H1 (cell line): ENCODE data around the gene LMX1B. TPM values are rescaled to one million over a fixed set of nuclear protein-coding genes. Genes with fewer than 3 reads are reported as not detected.

Experiments
- CTCF ChIA-PET: fragments of 300-600 bp; sonication (Branson Sonifier 250); formaldehyde crosslinking; loops from one replicate; lab custom pipeline; 2021; ENCODE audit not compliant: partially characterized antibody; lab: Charles Lee
- POLR2A ChIA-PET: fragments of 300-600 bp; sonication (Branson Sonifier 250); formaldehyde crosslinking; loops from one replicate; lab custom pipeline; 2021; ENCODE audit warnings: inconsistent platforms; ENCODE audit not compliant: partially characterized antibody; lab: Charles Lee
- DNase-seq, 2 experiments: peaks; one replicate each; pipeline versions ENCODE4 v3.0.0 to v3.0.0-alpha.2; 2010 to 2022; ENCODE audit warnings: low spot score in 2 of 2, low read depth in 1 of 2, mixed read lengths in 1 of 2
- FAIRE-seq: peaks from 2 replicates; lab custom pipeline; 2011; peaks lifted over from hg19 to GRCh38; lab: Jason Lieb, UNC
- H2AFZ ChIP-seq: 2 replicates; pipeline ENCODE4 v1.8.1; 2012; ENCODE audit warnings: low read length, inconsistent platforms
- H2AK5ac ChIP-seq: 2 replicates; pipeline ENCODE4 v1.6.1; 2013; ENCODE audit warnings: low read depth, low read length
- H2BK120ac ChIP-seq: replicated peaks from 2 replicates; pipeline ENCODE3; 2013; ENCODE audit warnings: low read depth, low read length, inconsistent platforms
- H2BK12ac ChIP-seq: 2 replicates; pipeline ENCODE4 v1.6.1; 2013; ENCODE audit warnings: low read depth, low read length
- H2BK15ac ChIP-seq: 2 replicates; pipeline ENCODE4 v1.6.1; 2013; ENCODE audit warnings: low read length
- H2BK20ac ChIP-seq: 2 replicates; pipeline ENCODE4 v1.6.1; 2013; ENCODE audit warnings: low read length
- H2BK5ac ChIP-seq: 2 replicates; pipeline ENCODE4 v1.6.1; 2013; ENCODE audit warnings: low read depth, low read length
- H3K14ac ChIP-seq: 2 replicates; pipeline ENCODE4 v1.6.1; 2013; ENCODE audit warnings: inconsistent platforms; ENCODE audit not compliant: insufficient read length
- H3K18ac ChIP-seq: 2 replicates; pipeline ENCODE4 v1.6.1; 2013; ENCODE audit warnings: low read length; ENCODE audit errors: extremely low read depth
- H3K23ac ChIP-seq: 2 replicates; pipeline ENCODE4 v1.6.1; 2013; ENCODE audit warnings: inconsistent platforms; ENCODE audit not compliant: insufficient read length
- H3K23me2 ChIP-seq: 2 replicates; pipeline ENCODE4 v1.6.1; 2013; ENCODE audit warnings: low read depth, low read length
- H3K27ac ChIP-seq: 2 replicates; pipeline ENCODE4 v1.6.1; 2011; ENCODE audit warnings: low read depth, low read length, inconsistent platforms
- H3K27me3 ChIP-seq, 4 experiments: replicated peaks in 1 of 4; 1 replicate in 1 of 4; 2 replicates in 3 of 4; pipeline versions ENCODE4 v1.6.1 to v1.8.1; 2011 to 2013; ENCODE audit warnings: low read length in 3 of 4, mild to moderate bottlenecking in 3 of 4, inconsistent platforms in 2 of 4, mixed read lengths in 2 of 4, moderate library complexity in 1 of 4; ENCODE audit not compliant: control insufficient read depth in 3 of 4, insufficient read depth in 3 of 4; ENCODE audit errors: extremely low read depth in 1 of 4
- H3K36me3 ChIP-seq, 4 experiments: 2 replicates each; pipeline versions ENCODE4 v1.6.1 to v1.8.1; 2011 to 2013; ENCODE audit warnings: mild to moderate bottlenecking in 4 of 4, low read length in 3 of 4, moderate library complexity in 2 of 4, control low read depth in 1 of 4, inconsistent platforms in 1 of 4; ENCODE audit not compliant: insufficient read depth in 4 of 4, control insufficient read depth in 2 of 4
- H3K4ac ChIP-seq: replicated peaks from 2 replicates; pipeline ENCODE3; 2013; ENCODE audit warnings: low read length, low read depth, mixed read lengths, inconsistent platforms; ENCODE audit not compliant: insufficient read length
- H3K4me1 ChIP-seq, 4 experiments: replicated peaks in 1 of 4; 1 replicate in 1 of 4; 2 replicates in 3 of 4; pipeline versions ENCODE4 v1.6.1 to v1.8.1; 2011 to 2013; ENCODE audit warnings: low read length in 3 of 4, inconsistent platforms in 2 of 4, mixed read lengths in 1 of 4; ENCODE audit not compliant: insufficient read depth in 4 of 4, control insufficient read depth in 3 of 4
- H3K4me2 ChIP-seq, 2 experiments: 2 replicates each; pipeline versions ENCODE4 v1.6.1 to v1.8.1; 2011 to 2013; ENCODE audit warnings: low read depth in 2 of 2, low read length in 2 of 2, control low read depth in 1 of 2, inconsistent platforms in 1 of 2, mild to moderate bottlenecking in 1 of 2; ENCODE audit not compliant: insufficient read depth in 1 of 2
- H3K4me3 ChIP-seq, 4 experiments: fragments of 200-600, 300-600 bp in 1 of 4; sonication (generic), shearing (Covaris generic), sonication (Bioruptor Twin) in 1 of 4; 2 replicates each; pipeline versions ENCODE4 v1.5.1 to v1.8.1; 2011 to 2016; ENCODE audit warnings: low read length in 4 of 4, low read depth in 3 of 4, control low read depth in 2 of 4, inconsistent platforms in 2 of 4, mild to moderate bottlenecking in 2 of 4, mixed read lengths in 1 of 4, moderate library complexity in 1 of 4; ENCODE audit not compliant: insufficient read depth in 2 of 4; ENCODE audit errors: extremely low read depth in 1 of 4
- H3K56ac ChIP-seq: replicated peaks from 2 replicates; pipeline ENCODE3; 2013; ENCODE audit warnings: low read depth, mild to moderate bottlenecking, mixed read lengths, low read length, inconsistent platforms; ENCODE audit not compliant: insufficient read length
- H3K79me1 ChIP-seq: 2 replicates; pipeline ENCODE4 v1.6.1; 2013; ENCODE audit warnings: low read depth, low read length, control low read depth
- H3K79me2 ChIP-seq, 2 experiments: 2 replicates each; pipeline versions ENCODE4 v1.6.1 to v1.8.1; 2012 to 2013; ENCODE audit warnings: low read length in 2 of 2, mild to moderate bottlenecking in 2 of 2, inconsistent platforms in 1 of 2; ENCODE audit not compliant: insufficient read depth in 2 of 2, control insufficient read depth in 1 of 2
- H3K9ac ChIP-seq, 4 experiments: replicated peaks in 1 of 4; 1 replicate in 1 of 4; 2 replicates in 3 of 4; pipeline versions ENCODE4 v1.6.1 to v1.8.1; 2011 to 2013; ENCODE audit warnings: low read depth in 3 of 4, low read length in 3 of 4, control low read depth in 2 of 4, mild to moderate bottlenecking in 2 of 4, moderate library complexity in 2 of 4, inconsistent platforms in 1 of 4; ENCODE audit errors: extremely low read depth in 1 of 4
- H3K9me3 ChIP-seq, 2 experiments: 2 replicates each; pipeline versions ENCODE4 v1.6.1 to v1.8.1; 2012 to 2013; ENCODE audit warnings: mild to moderate bottlenecking in 2 of 2, moderate library complexity in 2 of 2, control low read depth in 1 of 2, inconsistent platforms in 1 of 2, low read depth in 1 of 2, low read length in 1 of 2, mixed read lengths in 1 of 2; ENCODE audit not compliant: insufficient read depth in 2 of 2
- H4K20me1 ChIP-seq, 2 experiments: replicated peaks in 1 of 2; 2 replicates each; pipeline versions ENCODE3 to v1.8.1; 2011 to 2013; ENCODE audit warnings: inconsistent platforms in 2 of 2, low read length in 2 of 2, mild to moderate bottlenecking in 1 of 2; ENCODE audit not compliant: insufficient read depth in 2 of 2, control insufficient read depth in 1 of 2
- H4K5ac ChIP-seq: 2 replicates; pipeline ENCODE4 v1.6.1; 2013; ENCODE audit warnings: low read length, low read depth, mixed read lengths, inconsistent platforms; ENCODE audit not compliant: insufficient read length
- H4K8ac ChIP-seq: 2 replicates; pipeline ENCODE4 v1.8.0; 2013; ENCODE audit warnings: mild to moderate bottlenecking, moderate library complexity, low read length, inconsistent platforms; ENCODE audit not compliant: insufficient read depth; ENCODE audit errors: extremely low read depth
- H4K91ac ChIP-seq: replicated peaks from 2 replicates; pipeline ENCODE3; 2013; ENCODE audit warnings: low read length, mixed read lengths, inconsistent platforms; ENCODE audit not compliant: insufficient read length
- HDAC2 ChIP-seq, 2 experiments: fragments of 300-600 bp in 1 of 2; sonication (generic) in 1 of 2; IDR thresholded peaks; 2 replicates each; pipeline ENCODE4 v1.6.1; 2011 to 2012; ENCODE audit warnings: low read depth in 2 of 2, low read length in 2 of 2, mild to moderate bottlenecking in 2 of 2, moderate library complexity in 2 of 2, borderline replicate concordance in 1 of 2, inconsistent platforms in 1 of 2
- JUN ChIP-seq: IDR thresholded peaks from 2 replicates; pipeline ENCODE4 v1.6.1; 2011; ENCODE audit warnings: low read depth, mild to moderate bottlenecking, improper control_type of control experiment, low read length
- NRF1 ChIP-seq: IDR thresholded peaks from 2 replicates; pipeline ENCODE4 v1.6.1; 2011; ENCODE audit warnings: mild to moderate bottlenecking, low read depth, low read length, improper control_type of control experiment
- RFX5 ChIP-seq: IDR thresholded peaks from 2 replicates; pipeline ENCODE4 v1.6.1; 2011; ENCODE audit warnings: low read depth, low read length, improper control_type of control experiment, borderline replicate concordance
- RNF2 ChIP-seq: fragments of 200-900, 300-1000 bp; sonication (generic); IDR thresholded peaks from 2 replicates; pipeline ENCODE4 v1.7.1; 2016; ENCODE audit warnings: borderline replicate concordance, low read depth, mild to moderate bottlenecking, antibody characterized with exemption, low read length; ENCODE audit not compliant: poor library complexity, severe bottlenecking; ENCODE audit errors: missing control alignments
- SIN3A ChIP-seq, 2 experiments: IDR thresholded peaks in 1 of 2; conservative IDR thresholded peaks in 1 of 2; 2 replicates each; pipeline ENCODE4 v1.6.1; 2011 to 2012; ENCODE audit warnings: low read length in 2 of 2, improper control_type of control experiment in 1 of 2, low read depth in 1 of 2, mild to moderate bottlenecking in 1 of 2
- SIRT6 ChIP-seq: IDR thresholded peaks from one replicate; pipeline ENCODE4 v1.7.1; 2012; ENCODE audit warnings: low read length, inconsistent platforms
- SUZ12 ChIP-seq: fragments of 200-600 bp; sonication (generic); IDR thresholded peaks from 2 replicates; pipeline ENCODE4 v1.6.1; 2012; ENCODE audit warnings: mild to moderate bottlenecking, inconsistent platforms, low read length, moderate library complexity, mixed read lengths
- TBP ChIP-seq: IDR thresholded peaks from 2 replicates; pipeline ENCODE4 v1.6.1; 2011; ENCODE audit warnings: low read depth, low read length, improper control_type of control experiment
- TCF12 ChIP-seq: IDR thresholded peaks from 2 replicates; pipeline ENCODE4 v1.6.1; 2011; ENCODE audit warnings: low read depth, mild to moderate bottlenecking, low read length
- ZNF274 ChIP-seq: IDR thresholded peaks from 2 replicates; pipeline ENCODE4 v1.7.0; 2012; ENCODE audit warnings: low read length, borderline replicate concordance; ENCODE audit errors: extremely low read depth
- WGBS, 2 experiments: shearing (Covaris generic) in 1 of 2; methylation state at CpG; one replicate each; pipeline versions ENCODE4 v1.1.6 to v1.1.7; 2013 to 2015; ENCODE audit warnings: low lambda C conversion rate in 2 of 2, mixed read lengths in 2 of 2, inconsistent platforms in 1 of 2, low coverage in 1 of 2, missing lambda C conversion rate in 1 of 2; ENCODE audit not compliant: insufficient replicate concordance in 2 of 2, insufficient coverage in 1 of 2, insufficient read length in 1 of 2; ENCODE audit errors: extremely low coverage in 1 of 2, missing lambda C conversion rate in 1 of 2; 5-methylcytosine and 5-hydroxymethylcytosine counted together
- polyA plus RNA-seq, 7 experiments: library from polyadenylated mRNA; depleted of rRNA in 3 of 7; stranded (reverse) in 5 of 7; unstranded in 2 of 7; fragments of >200 nt in 5 of 7; fragments of 200-250 nt in 2 of 7; gene quantifications; 1 replicate in 5 of 7; 2 replicates in 1 of 7; 4 replicates in 1 of 7; pipeline versions ENCODE4 v1.2.1 to v1.2.3, GENCODE V29; 2011 to 2013; ENCODE audit warnings: missing spikeins in 2 of 7, mixed read lengths in 2 of 7
- total RNA-seq: library from RNA; stranded (reverse); fragmentation: NEBNext Ultra II Directional; extraction: Animal tissue kit (Norgen Biotek cat#: 25700); gene quantifications from 2 replicates; pipeline ENCODE4 v1.2.1, GENCODE V29; 2021
- TF ChIP-seq, protein P1 (sequence below): IDR thresholded peaks from 2 replicates; pipeline ENCODE4 v1.6.1; 2011; ENCODE audit warnings: low read depth, mild to moderate bottlenecking, low read length; ENCODE audit not compliant: insufficient read depth

The LMX1B gene
- total and polyA plus RNA-seq, 2 of the 8 experiments (the other 6 are each of a cell fraction or from before 2014, with no cell fraction given): 0.09 to 0.37 TPM

DNA sequence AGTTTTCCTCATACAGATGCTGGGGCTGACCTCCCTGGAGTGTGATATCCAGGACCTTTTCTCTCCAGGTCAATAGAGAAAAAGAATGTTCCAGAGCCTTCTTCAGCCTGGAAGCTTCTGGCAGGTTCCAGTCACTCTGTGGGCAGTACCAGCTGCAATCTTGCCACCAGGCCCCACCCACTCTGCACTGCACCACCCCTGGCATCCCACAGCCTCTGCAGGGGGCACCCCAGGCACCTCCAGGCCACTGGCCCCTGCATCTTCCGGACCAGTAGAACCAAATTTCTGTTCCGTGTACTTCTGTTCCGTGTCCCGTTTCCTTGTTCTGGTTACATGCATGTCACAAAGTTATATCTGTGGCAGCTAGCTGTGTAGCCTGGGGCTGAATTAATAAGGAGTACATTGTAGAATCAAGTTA, 107.8 kb downstream of the LMX1B start:
- no peaks in the 10 kb centered on the region for H3K36me3 ChIP-seq
- no peak overlapping the region for H3K23ac ChIP-seq
- H4K91ac ChIP-seq: peak overlapping the region; percentile 89
- peak overlapping the region in 1 of 2 experiments; percentile 50; a peak in 2 of 4 replicates for H3K4me2 ChIP-seq
- peaks cover 0 to 2% of the 10 kb centered on the region in 2 experiments for H4K20me1 ChIP-seq
- H3K18ac ChIP-seq: no peak overlapping the region
- H3K27ac ChIP-seq: no peak overlapping the region
- H4K5ac ChIP-seq: no peak overlapping the region
- FAIRE-seq (no peak), DNase-seq (no peak)
- POLR2A ChIA-PET: no interaction called here
- peak overlapping the region; percentile 97 for H2BK12ac ChIP-seq
- peaks cover 7 to 15% (median 12%) of the 10 kb centered on the region in 4 experiments for H3K4me1 ChIP-seq
- H2BK5ac ChIP-seq: 0 out of 2 replicates have a peak overlapping the region, but pooled peaks have one; percentile 90
- H3K23me2 ChIP-seq: peaks cover 13% of the 10 kb centered on the region; the same call in 1 of the 2 replicates
- H2BK120ac ChIP-seq: no peak overlapping the region
- H2AFZ ChIP-seq: no peak overlapping the region
- peaks cover 3 to 26% (median 20%) of the 10 kb centered on the region in 4 experiments for H3K27me3 ChIP-seq
- no peaks in the 10 kb centered on the region for H3K79me1 ChIP-seq
- H3K9me3 ChIP-seq: no peaks in the 10 kb centered on the region
- H3K79me2 ChIP-seq: no peaks in the 10 kb centered on the region
- WGBS, 2 experiments: 79% methylated on average over 4 of the region's 4 CpGs; no CpG with 5 or more reads in 1 of the 2 experiments
- peak overlapping the region; percentile 40; the same call in 1 of the 2 replicates for H2BK20ac ChIP-seq
- H3K14ac ChIP-seq: no peak overlapping the region
- peak overlapping the region; percentile 97 for H2AK5ac ChIP-seq
- no peak overlapping the region for H3K56ac ChIP-seq
- peak overlapping the region in 1 of 4 experiments; percentile 61; a peak in 1 of 8 replicates for H3K4me3 ChIP-seq
- no peak overlapping the region for H3K4ac ChIP-seq
- 0 out of 2 replicates have a peak overlapping the region, but pooled peaks have one; percentile 72 for H2BK15ac ChIP-seq
- H3K9ac ChIP-seq: no peak overlapping the region
- H4K8ac ChIP-seq: no peak overlapping the region
- CTCF ChIA-PET: interaction anchor here (0.8 to 4.1 kb wide), 5 partner anchors 11 to 41 kb away, joined by 3 to 45 read pairs (median 4); no protein-coding TSS in a partner anchor
- TF ChIP-seq HDAC2 (IDR thresholded peaks at IDR 0.05; ENCODE audit: borderline replicate concordance in 1 of 2, low read depth in 2 of 2, low read length in 2 of 2): no peak
- no peak for TF ChIP-seq NRF1
- no peak for TF ChIP-seq TBP
- no peak for TF ChIP-seq ZNF274
- TF ChIP-seq SIRT6: no peak
- no peak for TF ChIP-seq JUN
- no peak for TF ChIP-seq SUZ12
- no peak for TF ChIP-seq RNF2
- no peak for TF ChIP-seq RFX5
- TF ChIP-seq, protein P1, sequence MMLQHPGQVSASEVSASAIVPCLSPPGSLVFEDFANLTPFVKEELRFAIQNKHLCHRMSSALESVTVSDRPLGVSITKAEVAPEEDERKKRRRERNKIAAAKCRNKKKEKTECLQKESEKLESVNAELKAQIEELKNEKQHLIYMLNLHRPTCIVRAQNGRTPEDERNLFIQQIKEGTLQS: no peak
- TF ChIP-seq TCF12: no peak
- no peak for TF ChIP-seq SIN3A (conservative IDR thresholded peaks at IDR 0.05 in 1 of 2, IDR thresholded peaks at IDR 0.05 in 1 of 2; ENCODE audit: low read depth in 1 of 2, low read length in 2 of 2)
